GM21390 (cell line): ENCODE results near the gene TCF4.

ENCODE experiments used
- ATAC-seq: cut with Tn5 transposase; IDR thresholded peaks from one replicate; pipeline ENCODE4 v1.9.1; 2021; ENCODE audit not compliant: unreplicated experiment

The TCF4 gene

DNA sequence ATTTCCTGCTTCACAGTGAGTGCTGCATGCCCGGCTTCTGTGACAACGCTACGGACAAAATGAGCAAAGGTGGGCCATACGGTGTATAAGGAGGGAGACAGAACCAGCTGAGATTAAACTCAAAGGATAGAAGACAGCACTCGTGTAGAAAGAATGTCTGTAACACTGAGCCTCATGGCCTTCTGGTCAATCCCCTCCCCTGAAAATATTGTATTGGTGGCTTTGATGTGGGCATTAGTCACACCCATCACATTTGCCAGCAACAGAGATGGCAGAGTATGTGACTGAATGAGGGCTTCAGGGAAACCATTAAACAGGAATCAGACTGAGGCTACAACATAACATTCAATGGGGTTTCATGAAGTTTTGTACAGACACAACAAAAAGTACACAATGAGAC, 341.0 kb downstream of the TCF4 start:
- ATAC-seq = no peak

DNA sequence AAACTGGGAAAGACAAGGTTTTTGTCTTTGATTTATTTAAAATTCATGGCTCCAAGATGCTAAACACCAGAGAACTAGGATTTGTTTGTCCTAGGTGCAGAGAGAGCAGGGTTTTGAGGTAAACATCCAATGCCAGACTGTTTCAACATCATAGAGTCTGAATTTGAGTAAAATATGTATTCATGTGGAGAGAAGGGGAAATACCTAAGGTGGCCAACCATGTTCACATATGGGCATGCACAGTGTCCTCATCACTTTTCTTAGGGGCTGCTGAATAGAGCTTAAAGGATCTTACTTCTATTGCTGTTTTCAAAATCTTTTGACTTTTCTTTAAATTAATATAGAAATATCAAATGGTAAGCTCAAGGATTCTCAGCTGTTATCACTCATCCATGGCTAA, 341.7 kb downstream of the TCF4 start:
- no peak for ATAC-seq

DNA sequence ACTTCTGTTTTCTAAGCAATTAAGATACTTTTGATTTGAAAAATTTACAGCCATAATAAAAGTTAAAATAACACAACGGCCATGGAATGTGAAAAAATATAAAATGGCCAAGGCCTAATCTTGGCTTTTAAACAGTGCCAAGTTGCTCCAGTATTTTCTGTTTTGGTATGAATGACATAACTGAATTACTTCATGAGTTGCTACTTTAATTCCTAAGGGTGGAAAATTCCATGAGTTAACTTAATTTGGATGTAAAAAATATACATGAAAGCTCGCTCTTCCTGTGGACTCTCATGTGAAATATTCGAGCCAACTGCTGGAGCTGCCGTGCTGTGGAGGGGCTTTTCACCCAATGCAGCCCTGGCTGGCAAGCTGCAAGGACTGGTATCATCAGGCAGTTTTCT, 342.8 kb downstream of the TCF4 start:
- ATAC-seq = no peak

DNA sequence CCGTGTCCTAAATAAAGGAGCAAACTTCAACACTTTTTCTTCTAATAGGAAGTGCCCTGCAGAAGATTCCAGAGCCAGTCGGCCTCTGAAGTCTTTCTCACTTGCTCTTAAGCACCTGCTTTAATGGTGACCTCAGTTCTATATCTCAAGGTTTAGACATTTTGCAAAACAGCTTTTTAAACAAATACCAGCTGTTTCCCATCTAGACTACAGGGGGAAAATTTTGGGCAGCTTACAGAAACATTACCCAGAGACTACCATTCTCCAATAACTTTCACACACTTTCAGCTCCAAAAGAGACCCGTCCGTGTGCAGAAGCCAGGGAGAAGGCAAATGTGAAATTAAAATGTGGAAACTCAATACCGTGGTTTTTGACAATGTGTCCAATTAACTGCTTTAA, 343.4 kb downstream of the TCF4 start:
- ATAC-seq = no peak

DNA sequence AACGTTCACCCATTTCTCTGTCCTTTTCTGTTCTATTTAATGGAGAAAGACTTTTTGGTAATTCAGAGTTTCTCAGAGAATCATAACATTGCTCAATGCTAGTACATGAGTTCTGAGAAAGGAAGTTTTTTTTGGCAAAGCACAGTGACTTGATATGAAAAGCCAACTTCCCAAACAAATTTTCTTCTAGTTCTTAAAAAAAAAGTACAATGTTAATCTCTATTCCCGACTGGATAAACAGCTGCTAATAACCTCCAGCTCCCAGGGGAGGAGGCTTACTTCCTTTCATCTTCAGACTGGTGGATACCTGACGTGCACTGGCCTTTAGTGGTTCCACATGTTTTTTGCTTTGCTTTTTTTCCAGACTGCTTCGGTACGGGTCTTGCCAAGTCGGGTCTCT, 344.1 kb downstream of the TCF4 start:
- no peak for ATAC-seq

DNA sequence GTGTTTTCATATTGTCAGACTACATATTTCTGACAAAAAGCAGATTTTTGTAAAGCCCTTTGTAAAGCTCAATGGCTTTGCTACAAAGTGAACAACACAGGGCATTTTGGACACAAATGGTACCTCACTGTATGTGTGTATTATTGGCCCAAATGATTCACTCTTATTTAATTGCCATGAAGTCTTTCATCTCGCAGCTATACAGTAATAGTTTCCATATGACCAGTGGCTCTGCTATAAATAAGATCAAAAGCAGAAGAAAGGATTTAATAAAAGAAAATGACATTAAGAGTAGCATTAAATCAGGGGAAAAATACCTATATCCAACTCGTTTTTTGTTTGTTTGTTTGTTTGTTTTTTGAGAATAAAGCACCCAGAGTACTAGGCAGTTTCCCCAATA, 344.7 kb downstream of the TCF4 start:
- ATAC-seq = no peak

DNA sequence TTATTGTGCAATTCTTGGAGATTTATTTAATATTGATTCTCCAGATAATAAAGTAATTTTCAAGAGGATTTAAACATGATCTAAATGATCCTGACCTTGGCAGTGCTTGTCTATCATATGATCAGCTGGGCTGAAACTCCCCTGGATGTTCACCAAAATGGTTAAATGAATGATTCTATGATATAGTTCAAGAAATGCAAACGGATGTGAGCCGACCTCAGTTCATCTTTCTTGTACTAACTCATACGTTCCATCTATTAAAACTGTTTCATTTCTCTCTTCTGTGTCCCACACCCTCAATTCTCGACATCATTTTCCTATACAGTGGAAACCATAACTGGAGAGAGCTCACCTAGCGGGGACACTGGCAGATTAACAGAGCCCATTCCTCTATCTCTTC, 347.0 kb downstream of the TCF4 start:
- ATAC-seq = peak; percentile 59

DNA sequence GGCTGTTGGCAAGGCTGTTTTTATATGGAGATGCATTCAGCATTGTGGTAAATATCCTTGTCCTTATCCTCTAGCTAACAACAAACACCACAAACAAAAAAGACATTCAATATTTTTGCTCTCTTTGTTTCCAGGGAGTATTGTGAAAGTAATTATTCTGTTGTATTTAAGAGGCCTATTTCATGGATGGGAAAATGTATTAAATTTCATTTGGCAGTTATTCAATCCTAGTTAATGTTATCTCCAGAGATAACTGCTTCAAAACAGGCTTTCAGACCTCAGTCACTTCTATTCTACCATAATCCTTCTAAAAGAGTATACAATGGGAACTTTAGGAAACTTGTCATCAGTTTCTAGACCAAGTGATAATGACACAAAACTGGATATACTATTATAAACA, 348.3 kb downstream of the TCF4 start:
- ATAC-seq = no peak

DNA sequence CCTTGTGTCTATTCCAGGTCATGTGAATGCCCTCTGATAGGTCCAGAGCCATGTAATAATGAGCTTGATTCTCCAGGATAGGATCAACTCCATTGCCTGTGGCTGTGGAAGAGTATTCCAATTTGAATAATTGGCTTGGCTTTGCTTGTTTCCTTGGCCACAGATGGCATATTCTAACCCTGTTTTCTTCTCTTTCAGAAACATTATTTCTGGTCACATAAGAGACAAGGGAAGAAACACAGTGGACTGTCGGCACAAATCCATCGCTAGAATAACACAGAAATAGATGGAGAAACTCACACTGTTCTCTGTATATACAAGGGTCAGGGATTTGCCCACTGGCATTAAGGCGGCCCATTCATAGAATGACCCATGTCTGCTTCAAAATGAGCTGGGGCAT, 350.3 kb downstream of the TCF4 start:
- no peak for ATAC-seq

DNA sequence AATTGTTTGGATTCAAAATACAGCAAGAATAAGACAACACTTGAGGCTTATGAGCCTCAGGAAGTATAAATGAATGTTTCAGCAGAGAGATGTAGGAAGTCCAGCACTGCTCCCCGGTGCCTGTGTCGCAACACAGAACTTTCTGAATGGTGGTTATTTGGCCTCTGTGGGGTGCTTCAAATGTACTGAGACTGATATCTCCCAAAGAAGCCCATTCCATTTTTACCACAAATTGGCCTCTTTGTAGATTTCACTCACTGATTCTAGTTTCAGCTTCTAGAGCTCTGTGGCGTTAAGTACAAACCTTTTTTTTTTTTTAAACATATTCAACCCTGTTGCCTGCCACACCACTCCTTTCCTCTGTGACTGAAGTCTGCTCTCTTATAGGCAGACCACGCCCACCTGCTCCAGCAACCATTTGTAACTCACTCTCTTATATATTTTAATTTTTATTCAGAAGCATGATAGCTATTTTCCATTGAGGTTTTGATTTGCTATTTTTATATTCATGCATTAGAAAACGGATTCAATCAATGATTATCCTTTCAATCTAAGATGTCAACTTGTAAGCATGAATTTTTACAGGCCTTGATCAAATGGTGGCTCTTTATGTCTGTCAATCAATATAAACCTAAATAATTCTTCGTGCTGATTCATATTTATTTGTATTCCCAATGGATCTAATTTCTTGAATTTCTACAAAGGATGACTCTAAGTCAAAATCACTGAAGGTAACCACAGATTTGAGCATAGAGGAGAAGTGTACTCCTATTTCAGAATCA, 351.7 kb downstream of the TCF4 start:
- peak; percentile 47 for ATAC-seq

DNA sequence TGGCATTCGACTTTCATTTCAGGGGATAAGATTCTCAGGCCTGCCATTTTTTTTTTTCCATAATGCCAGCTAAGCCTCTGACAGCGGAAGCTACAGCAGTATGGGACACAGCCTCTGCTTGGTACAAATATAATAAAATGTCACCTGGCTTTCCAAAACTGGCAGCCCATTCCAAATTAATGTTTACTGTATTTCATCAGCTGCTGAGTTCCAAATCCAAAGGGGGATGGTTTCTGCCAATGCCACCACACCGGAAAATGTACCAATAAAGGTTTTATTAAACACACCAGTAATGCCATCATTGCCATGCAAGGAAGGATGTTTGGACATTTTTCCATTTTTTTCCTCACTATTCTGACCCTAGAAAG, 352.9 kb downstream of the TCF4 start:
- no peak for ATAC-seq

DNA sequence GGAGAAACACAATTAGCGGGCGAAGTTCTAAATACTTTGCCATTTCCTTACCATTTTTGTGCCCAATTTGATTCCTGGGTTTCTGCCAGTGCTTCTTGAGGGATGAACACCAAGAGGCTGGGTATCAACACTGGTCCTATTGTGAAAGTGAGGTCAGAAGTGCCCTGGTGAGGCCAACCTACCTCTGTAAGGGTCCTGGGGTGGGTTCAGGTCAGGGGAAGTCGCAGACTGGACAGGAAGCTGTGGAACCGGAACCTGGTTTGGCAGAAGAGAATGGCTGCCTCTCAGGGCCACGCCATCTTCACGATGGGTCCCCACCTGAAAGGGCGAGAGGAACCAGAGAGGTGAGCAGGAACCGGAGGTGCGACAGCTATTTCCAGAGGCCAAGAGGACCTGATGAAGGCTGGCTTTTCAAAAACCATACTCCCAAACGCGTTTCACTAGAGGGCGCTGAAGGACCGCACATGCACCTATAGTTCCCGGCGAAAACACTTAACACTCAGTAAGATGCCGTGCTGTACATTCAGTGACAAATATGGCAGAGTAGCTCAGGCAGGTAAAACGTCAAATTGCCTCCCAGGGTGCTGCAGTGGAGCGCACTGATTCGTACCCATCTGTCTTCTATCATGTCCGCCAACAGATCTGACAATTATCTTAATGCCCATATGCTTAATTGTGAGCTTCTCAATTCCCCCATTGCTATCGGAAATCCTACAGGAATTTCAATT, 353.5 kb downstream of the TCF4 start:
- peak; percentile 79 for ATAC-seq

DNA sequence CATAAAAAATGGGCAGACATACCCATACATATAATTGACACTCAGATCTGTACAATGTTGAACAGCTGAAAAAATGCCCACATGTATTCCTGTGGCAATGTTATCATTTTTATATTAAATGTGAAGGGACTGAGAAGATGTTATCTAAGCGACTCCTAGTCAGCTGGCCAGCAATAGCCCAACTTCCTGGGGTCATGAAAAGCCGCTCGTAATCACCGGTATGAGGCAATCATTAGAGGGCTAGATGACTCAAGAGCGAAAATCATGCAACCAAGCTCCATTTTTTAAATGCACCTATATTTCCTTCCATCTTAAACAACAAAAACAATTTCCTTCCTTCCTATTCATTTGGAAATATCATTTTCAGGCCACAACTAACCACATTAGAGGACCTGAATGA, 354.1 kb downstream of the TCF4 start:
- no peak for ATAC-seq

DNA sequence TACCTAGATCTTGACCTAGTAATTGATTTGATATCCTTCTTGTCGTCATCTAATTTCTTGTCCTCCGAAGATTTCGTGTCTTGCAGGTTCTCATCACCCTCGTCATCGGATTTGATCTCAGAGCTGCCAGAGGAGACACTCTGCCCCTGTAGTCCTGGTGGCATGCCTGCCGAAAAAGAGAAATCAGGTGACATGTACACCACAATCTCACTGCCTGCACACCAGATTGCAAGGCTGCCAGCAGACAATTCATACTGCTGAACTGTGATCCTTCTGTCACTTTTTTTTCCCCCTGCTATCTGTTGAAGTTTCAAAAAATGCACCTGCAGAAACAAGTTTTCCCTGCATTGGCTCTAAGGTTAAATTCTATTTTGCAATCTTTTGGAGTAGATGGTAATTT, 355.5 kb downstream of the TCF4 start:
- no peak for ATAC-seq

DNA sequence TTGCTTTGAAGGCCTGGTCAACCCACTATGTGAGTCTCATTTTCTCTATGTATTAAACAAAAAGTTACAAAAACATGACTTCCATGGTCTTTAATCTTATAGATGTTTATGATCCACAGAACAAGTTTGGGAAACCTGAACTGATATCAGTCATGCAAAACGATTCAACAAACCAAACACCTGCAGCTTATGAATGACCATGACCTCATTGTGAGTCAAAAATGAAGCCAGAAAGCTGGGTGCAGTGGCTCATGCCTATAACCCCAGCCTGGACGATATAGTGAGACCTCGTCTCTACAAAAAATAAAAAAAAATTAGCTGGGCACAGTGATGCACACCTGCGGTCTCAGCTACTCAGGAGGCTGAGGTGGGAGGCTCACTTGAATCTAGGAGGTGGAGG, 358.3 kb downstream of the TCF4 start:
- ATAC-seq = no peak

DNA sequence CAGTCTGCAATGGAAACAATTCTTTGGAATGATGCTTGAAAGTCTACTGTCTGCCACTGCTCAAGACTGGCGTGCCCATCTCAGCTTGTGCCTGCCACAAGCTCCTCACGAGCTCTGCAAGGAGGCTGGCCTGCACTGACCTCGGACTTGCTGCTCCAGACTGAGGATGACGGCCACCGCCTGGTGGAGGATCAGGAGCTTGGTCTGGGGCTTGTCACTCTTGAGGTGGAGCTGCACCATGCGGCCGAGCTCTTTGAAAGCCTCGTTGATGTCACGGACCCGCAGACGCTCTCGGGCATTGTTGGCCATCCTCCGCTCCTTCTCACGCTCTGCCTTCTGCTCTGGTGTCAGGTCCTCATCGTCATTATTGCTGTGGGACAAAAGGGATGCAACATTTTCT, 359.3 kb downstream of the TCF4 start:
- no peak for ATAC-seq

DNA sequence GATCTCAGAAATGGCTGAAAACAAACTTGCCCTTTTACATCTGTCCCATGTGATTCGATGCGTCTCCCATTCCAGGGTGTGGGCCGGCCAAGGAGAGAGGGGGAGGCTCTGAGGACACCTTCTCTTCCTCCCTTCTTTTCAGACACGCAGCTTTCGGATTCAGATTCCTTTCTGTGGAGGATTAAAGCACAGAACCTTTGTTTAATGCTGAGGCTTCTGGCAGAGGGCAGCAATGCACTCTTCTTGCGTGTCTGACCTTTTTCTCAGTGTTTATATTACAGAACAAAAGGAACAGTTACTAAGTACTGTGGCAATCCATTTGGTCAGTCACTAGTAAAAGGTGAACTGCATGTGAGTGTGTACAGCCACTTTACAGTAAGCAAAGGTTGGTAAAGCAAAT, 359.8 kb downstream of the TCF4 start:
- no peak for ATAC-seq

DNA sequence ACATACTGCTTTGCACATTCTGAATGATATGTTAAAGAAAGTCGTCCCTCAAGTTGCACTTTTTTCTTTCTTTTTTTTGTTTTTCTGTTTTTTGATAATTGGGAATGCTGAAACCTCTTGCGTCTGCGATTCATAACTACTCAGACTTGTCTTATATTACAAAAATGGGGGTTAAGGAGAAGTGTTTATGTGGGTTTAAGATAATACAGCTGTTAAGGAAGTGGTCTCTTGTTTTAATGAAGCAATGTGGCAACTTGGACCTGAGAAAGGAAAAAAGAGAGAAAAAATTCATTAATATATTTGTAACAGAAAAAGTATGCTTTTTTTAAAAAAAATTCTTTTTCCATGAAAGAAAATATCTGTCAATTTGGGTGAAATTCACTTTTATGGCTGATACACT, 360.2 kb downstream of the TCF4 start:
- ATAC-seq = no peak

DNA sequence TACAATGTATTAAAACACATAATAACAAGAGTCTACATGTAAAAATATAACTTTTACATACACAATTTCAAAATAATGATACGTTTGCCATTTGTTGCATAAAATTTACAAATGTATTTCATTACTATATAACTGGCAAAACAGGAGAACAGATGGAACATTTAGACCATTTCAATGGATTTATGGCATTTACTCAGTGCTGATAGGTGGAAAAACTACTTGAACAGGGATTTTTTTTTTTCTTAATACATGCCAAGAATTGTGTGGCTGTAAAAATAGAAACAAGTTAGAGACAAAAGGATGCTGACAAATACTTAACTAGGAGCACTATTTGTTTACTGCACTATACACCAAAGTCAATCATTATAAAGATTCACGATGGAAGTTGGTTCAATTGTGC, 361.9 kb downstream of the TCF4 start:
- no peak for ATAC-seq

DNA sequence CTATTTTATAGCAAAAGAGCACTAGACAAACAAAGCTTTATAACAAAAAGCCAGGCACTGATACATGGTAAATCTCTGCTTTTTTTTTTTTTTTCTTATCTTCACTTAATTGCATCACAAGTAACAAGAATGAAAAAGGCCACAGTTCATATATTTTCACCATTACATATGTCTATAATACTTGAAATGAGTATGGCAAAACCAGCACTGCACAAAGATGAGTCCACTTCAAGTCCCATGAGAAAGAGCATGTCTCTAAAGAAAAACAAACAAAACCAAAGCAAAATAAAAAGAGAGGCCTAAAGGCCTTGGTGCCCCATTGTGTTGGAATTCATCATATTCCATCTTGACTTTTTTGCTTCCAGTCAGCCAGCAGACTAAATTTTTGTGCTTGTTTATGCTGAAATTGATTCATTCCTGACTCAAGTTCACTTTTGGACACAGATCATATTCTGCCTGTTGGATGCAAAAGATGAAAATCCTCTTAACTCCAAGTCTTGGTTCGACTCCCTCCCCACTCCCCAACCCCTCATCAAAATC, 363.8 kb downstream of the TCF4 start:
- no peak for ATAC-seq

DNA sequence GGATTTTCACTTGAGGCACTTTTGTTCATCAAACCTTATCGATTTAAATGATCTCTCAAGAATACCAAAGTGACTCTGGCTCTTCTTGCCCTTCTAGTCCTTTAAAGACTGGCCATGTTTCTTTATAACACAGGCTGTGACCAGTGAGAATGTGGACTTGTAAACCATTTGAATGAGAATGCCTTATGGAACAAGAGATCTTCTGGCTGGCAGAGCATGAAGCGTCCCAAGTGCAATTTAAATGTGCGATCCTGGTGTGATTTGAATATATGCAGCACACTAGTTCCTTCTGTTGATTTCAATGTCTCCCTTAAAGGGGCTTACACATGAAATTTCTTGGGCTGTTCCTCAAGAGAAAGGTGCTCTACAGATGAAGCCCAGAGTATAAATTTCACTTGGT, 366.4 kb downstream of the TCF4 start:
- ATAC-seq = no peak

DNA sequence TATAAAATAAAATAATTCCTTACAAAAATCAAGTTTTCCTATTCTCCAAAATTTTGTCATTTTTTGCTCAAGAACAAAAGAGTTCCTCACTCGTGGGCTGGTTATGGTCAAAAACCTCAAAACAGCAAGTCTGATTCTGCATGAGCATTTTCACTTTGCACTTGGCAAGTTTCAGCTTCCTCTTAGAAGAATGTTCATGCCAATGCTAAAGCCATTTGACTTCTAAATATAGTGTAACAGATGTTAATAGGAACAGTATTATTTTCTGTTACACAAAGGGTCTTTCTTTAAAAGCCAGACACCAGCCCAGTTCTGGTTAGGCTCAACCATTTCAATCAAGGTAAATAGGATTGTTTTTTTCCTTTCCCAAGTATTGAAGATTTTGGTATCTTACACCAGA, 367.5 kb downstream of the TCF4 start:
- peak; percentile 90 for ATAC-seq

DNA sequence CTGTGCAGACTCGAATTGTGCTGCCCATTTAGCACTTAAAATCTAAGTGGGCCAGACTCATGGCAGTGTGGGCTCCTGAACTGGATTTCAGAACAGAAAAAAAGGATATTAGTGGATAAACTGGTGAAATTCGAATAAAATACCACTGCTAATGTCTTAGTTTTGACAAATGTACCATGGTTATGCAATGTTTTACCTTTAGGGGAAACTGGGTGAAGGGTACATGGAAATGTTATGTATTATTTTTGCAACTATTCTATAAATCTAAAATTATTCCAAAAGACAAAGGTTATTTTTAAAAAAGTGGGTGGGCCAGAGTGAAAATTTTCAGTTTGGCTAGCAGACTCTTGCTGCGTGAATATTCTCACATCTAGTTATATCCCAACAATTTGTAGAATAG, 368.2 kb downstream of the TCF4 start:
- ATAC-seq = no peak
